Smooth muscle cell of the pulmonary artery (primary cell): ENCODE results near the gene OSMR. TPM values are rescaled to one million over a fixed set of nuclear protein-coding genes. Genes with fewer than 3 reads are reported as not detected.

Experiments used
- total RNA-seq: library from RNA; depleted of rRNA; stranded (reverse); fragments of >200 nt; gene quantifications from 2 replicates; pipeline ENCODE4 v1.2.3, GENCODE V29; 2014

Gene OSMR
- total RNA-seq, result 165 and 241 TPM in 2 replicates

GRCh38 chr5:38845526-38846378 is at the start of gene OSMR:
OSMR (plus strand) TSS chr5:38846012; CDS start chr5:38869045, 23,033 bp downstream.

Other genes with a start within 250 kb of the OSMR start
- 30.2 and 40.2 TPM in 2 replicates for gene RICTOR, start 228.4 kb downstream of the OSMR start, total RNA-seq